NB4 (cell line): ENCODE measurements around the gene MAN2B1.

Source experiments
- CTCF ChIP-seq: IDR thresholded peaks from one replicate; pipeline ENCODE4 v1.5.1; 2012; ENCODE audit warnings: low read depth, low read length
- MYC ChIP-seq: IDR thresholded peaks from 2 replicates; pipeline ENCODE4 v1.6.1; 2011; ENCODE audit warnings: low read depth, low read length
- POLR2A ChIP-seq: IDR thresholded peaks from 2 replicates; pipeline ENCODE4 v1.6.1; 2011; ENCODE audit warnings: mild to moderate bottlenecking; ENCODE audit not compliant: insufficient read length; ENCODE audit errors: extremely low read depth

- TF ChIP-seq CTCF: no peak
- TF ChIP-seq POLR2A: no peak
- no peak for TF ChIP-seq MYC
Measured at GRCh38 chr19:12670159-12670928, 3.8 kb upstream of the MAN2B1 start.
